Measurements from ENCODE around the gene CAPN5. TPM values are rescaled to one million over a fixed set of nuclear protein-coding genes. Genes with fewer than 3 reads are reported as not detected.

Gene CAPN5
- total RNA-seq, 1 donor from 2014 or later, result 7.9 TPM

DNA sequence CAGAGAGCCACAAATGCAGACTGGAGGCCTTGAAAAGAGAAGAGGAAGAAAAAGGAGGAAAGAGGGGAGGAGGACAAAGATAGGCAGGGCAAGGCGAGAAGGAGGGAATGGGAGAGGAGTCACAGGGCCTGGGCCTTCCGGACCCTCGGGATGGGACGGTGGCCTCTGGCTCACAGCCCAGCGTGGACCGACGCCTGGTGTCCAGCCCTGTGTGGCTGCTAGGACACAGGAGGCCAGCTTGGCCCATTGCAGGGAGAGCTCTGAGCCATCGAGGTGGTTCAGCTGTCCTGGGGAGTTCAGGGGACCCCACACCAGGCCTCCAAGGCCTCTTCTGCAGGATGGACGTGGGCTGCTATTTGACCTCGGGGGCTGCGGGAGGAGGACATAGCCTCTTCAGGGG lies 70.7 kb downstream of the CAPN5 start:
- DNase-seq (ENCODE audit: low spot score in 2 of 2), result no peak
- TF ChIP-seq, protein P1, sequence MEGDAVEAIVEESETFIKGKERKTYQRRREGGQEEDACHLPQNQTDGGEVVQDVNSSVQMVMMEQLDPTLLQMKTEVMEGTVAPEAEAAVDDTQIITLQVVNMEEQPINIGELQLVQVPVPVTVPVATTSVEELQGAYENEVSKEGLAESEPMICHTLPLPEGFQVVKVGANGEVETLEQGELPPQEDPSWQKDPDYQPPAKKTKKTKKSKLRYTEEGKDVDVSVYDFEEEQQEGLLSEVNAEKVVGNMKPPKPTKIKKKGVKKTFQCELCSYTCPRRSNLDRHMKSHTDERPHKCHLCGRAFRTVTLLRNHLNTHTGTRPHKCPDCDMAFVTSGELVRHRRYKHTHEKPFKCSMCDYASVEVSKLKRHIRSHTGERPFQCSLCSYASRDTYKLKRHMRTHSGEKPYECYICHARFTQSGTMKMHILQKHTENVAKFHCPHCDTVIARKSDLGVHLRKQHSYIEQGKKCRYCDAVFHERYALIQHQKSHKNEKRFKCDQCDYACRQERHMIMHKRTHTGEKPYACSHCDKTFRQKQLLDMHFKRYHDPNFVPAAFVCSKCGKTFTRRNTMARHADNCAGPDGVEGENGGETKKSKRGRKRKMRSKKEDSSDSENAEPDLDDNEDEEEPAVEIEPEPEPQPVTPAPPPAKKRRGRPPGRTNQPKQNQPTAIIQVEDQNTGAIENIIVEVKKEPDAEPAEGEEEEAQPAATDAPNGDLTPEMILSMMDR (IDR thresholded peaks at IDR 0.05), result no peak
- Histone ChIP-seq H3K36me3 (no peaks in the 10 kb centered on the region), H3K9me3 (no peaks in the 10 kb centered on the region), H3K4me3 (no peak overlapping the region), H3K27ac (no peak overlapping the region), H3K4me1 (no peaks in the 10 kb centered on the region), H3K27me3 (no peaks in the 10 kb centered on the region)
- intact Hi-C loops (cut with DNase I), result no loop called here

DNA sequence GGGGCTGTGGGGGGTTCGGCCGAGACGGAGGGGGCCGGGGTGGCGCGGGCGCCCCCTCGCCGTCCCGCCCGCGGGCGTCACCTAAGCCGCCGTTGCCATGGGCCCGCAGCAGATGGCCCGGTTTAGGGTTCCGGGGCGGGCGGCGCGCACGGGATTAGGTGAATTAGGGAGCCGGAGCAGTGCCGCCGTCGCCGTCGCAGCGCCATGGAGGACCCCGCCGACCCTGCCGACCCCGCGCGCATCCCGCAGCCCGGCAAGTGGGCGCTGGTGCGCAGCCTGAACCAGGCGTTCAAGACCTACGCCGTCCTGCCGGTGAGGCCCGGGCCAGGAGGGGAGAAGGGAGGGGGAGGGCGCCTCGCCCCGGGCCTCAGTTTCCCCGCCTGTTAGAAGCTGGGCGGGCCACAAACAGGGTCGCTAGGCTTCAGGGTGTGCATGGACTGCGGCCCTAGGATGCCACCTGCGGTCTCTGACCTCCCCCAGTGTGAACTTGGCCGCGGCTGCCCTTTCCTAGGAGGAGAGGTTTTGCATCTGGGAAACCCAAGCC lies 71.4 kb downstream of the CAPN5 start:
- Histone ChIP-seq H3K27ac (no peak overlapping the region), H3K4me1 (no peaks in the 10 kb centered on the region), H3K4me3 (no peak overlapping the region), H3K27me3 (no peaks in the 10 kb centered on the region), H3K36me3 (no peaks in the 10 kb centered on the region), H3K9me3 (no peaks in the 10 kb centered on the region)
- intact Hi-C loops (cut with DNase I), result no loop called here
- no peak for DNase-seq (ENCODE audit: low spot score in 2 of 2)
- TF ChIP-seq, protein P1 (IDR thresholded peaks at IDR 0.05), result no peak

DNA sequence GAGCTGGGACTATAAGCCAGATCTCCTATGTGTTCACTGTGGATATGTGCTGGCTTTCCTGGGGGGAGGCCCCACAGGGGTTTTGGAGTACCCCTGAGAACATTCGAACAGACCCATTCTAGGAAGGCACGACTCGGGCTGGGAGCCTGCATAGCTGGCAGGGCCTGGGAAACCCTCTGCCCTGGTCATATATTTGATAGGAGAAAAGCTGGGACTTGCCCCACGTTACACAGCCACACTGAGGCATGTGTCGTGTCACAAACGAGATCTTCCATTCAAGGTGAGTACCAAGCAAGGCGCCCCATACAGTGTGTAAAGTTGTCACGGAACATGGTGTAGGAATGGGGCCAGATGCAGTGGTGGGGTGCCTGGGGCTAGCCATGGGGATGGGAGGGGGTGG lies 72.4 kb downstream of the CAPN5 start:
- Histone ChIP-seq H3K9me3 (no peaks in the 10 kb centered on the region), H3K4me1 (no peaks in the 10 kb centered on the region), H3K27me3 (no peaks in the 10 kb centered on the region), H3K27ac (no peak overlapping the region), H3K36me3 (no peaks in the 10 kb centered on the region), H3K4me3 (no peak overlapping the region)
- no peak for DNase-seq (ENCODE audit: low spot score in 2 of 2)
- intact Hi-C loops (cut with DNase I), result no loop called here
- TF ChIP-seq, protein P1 (IDR thresholded peaks at IDR 0.05), result no peak

DNA sequence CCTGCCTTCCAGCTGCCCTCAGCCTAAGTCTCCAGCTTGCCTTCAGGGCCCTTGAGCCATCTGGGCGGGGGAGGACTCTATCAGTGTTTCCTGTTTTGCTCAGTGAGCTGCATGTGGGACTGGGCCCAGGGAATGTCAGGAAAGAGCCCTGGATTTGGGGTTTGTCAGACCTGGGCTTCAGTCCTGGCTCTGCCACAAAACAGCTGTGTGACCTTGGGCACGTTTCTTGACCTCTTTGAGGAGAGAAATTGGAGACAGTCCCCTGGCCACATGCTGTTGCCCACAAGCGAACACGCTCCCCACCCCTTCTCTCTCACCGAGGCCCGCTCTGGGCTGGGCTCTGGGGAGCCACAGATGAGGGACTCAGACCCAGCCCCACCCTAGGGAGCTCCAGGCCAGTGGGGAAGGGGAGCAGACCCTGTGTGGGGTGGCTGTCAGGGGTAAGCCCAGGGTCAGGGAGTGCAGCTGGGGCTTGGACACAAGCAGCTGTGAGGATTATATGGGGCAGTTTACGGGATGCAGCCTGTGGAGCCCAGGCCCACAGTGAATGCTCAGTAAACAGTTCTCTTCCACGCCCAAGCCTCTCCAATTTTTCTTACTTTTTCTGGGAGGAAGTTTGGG lies 73.6 kb downstream of the CAPN5 start:
- Histone ChIP-seq H3K4me1 (no peaks in the 10 kb centered on the region), H3K9me3 (no peaks in the 10 kb centered on the region), H3K27ac (no peak overlapping the region), H3K36me3 (no peaks in the 10 kb centered on the region), H3K27me3 (no peaks in the 10 kb centered on the region), H3K4me3 (no peak overlapping the region)
- TF ChIP-seq, protein P1 (IDR thresholded peaks at IDR 0.05), result no peak
- no peak for DNase-seq (ENCODE audit: low spot score in 2 of 2)
- intact Hi-C loops (cut with DNase I), result no loop called here

DNA sequence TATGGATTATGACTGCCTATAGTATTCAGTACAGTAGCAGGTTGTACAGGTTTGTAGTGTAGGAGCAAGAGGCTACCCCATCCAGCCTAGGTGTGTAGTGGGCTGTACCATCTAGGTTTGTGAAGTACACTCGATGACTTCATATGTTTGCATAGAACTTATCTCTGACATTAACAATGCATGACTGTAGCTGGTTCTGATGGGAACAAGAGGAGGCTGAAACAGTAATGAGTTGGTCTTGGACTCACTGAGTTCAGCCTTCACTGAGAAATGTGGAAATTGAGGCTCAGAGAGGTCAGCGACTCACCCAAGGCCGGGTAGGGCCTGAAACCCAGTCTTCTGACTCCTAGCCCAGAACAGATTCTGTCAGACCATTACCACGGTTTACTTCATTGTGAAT lies 74.3 kb downstream of the CAPN5 start:
- H3K27ac ChIP-seq, result no peak overlapping the region
- H3K4me3 ChIP-seq, result no peak overlapping the region
- no peaks in the 10 kb centered on the region for H3K36me3 ChIP-seq
- intact Hi-C loops (cut with DNase I), result no loop called here
- TF ChIP-seq, protein P1 (IDR thresholded peaks at IDR 0.05), result no peak
- DNase-seq (ENCODE audit: low spot score in 2 of 2), result no peak
- H3K9me3 ChIP-seq, result no peaks in the 10 kb centered on the region
- no peaks in the 10 kb centered on the region for H3K27me3 ChIP-seq
- no peaks in the 10 kb centered on the region for H3K4me1 ChIP-seq

Measured in ascending aorta (tissue), 2 donors.